GM20000 (cell line): ENCODE data around the gene RBFOX1.

Experiments
- DNase-seq: peaks from one replicate; pipeline ENCODE4 v3.0.0; 2012; ENCODE audit warnings: low spot score
- CTCF ChIP-seq: IDR thresholded peaks from 2 replicates; pipeline ENCODE4 v1.5.1; 2012; ENCODE audit warnings: mild to moderate bottlenecking, control low read depth; ENCODE audit errors: extremely low read depth, missing control alignments

The RBFOX1 gene

GRCh38 chr16:7555459-7555858 lies 222.8 kb downstream of the RBFOX1 start:
- no peak for DNase-seq
- TF ChIP-seq CTCF = no peak

GRCh38 chr16:7561908-7562405 lies 229.3 kb downstream of the RBFOX1 start:
- TF ChIP-seq CTCF = no peak
- DNase-seq = no peak

GRCh38 chr16:7566360-7566759 lies 233.7 kb downstream of the RBFOX1 start:
- TF ChIP-seq CTCF = no peak
- no peak for DNase-seq

DNA sequence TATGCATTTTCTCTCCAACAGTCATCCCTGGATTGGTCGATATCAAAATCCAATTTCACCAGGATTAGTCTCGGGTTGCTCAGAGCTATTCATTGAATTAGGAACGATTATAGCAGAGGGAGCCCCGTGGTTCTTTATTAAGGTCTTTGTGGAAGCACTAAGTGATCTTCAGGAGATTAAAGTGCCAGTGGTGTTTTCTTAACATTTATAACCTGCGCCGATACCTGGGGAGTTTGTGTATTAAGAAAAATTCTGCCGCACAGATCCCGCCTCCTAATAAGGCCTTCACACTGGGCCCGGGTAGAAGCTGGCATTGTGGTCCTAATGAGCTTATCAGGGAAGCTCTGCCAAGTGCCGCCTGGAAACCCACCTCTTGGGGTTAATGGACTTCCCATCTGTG lies 238.7 kb downstream of the RBFOX1 start:
- DNase-seq = no peak
- no peak for TF ChIP-seq CTCF

DNA sequence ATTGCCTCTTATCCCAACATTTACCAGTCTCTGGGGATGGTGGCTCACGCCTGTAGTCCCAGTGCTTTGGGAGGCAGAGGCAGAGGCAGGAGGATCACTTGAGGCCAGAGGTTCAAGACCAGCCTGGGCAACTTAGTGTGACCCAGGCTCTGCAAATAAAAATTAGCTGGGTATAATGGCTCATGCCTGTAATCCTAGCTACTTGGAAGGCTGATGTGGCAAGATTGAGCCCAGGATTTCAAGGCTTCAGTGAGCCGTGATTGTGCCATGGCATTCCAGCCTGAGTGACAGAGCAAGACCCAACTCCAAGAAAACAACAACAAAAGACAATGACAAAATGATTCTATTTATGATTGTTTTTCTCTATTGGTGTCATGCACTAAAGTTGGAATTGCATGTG lies 244.9 kb downstream of the RBFOX1 start:
- no peak for TF ChIP-seq CTCF
- no peak for DNase-seq

GRCh38 chr16:7579454-7579853 lies 246.8 kb downstream of the RBFOX1 start:
- DNase-seq = no peak
- TF ChIP-seq CTCF = no peak

GRCh38 chr16:7581175-7581574 lies 248.5 kb downstream of the RBFOX1 start:
- DNase-seq = no peak
- no peak for TF ChIP-seq CTCF
